ENCODE results near the gene CFL1.
A peak's percentile ranks its signal among the peaks of the same experiment; 100 is the strongest.

CFL1 gene

GRCh38 chr11:65861533-65862183, 3.7 kb upstream of the CFL1 start:
- ChIA-PET CTCF (interaction anchor here (0.8 to 6.0 kb wide), 13 partner anchors 10 to 151 kb away, joined by 3 to 174 read pairs (median 4); partner anchors contain the start of genes CCDC85B, CTSW, EFEMP2 and FIBP), POLR2A (interaction anchor here (1.9 to 5.2 kb wide), 3 partner anchors 8 to 28 kb away, joined by 14 to 103 read pairs (median 67); partner anchors contain the start of genes CCDC85B, EFEMP2 and FIBP)
- TF ChIP-seq, protein P1, sequence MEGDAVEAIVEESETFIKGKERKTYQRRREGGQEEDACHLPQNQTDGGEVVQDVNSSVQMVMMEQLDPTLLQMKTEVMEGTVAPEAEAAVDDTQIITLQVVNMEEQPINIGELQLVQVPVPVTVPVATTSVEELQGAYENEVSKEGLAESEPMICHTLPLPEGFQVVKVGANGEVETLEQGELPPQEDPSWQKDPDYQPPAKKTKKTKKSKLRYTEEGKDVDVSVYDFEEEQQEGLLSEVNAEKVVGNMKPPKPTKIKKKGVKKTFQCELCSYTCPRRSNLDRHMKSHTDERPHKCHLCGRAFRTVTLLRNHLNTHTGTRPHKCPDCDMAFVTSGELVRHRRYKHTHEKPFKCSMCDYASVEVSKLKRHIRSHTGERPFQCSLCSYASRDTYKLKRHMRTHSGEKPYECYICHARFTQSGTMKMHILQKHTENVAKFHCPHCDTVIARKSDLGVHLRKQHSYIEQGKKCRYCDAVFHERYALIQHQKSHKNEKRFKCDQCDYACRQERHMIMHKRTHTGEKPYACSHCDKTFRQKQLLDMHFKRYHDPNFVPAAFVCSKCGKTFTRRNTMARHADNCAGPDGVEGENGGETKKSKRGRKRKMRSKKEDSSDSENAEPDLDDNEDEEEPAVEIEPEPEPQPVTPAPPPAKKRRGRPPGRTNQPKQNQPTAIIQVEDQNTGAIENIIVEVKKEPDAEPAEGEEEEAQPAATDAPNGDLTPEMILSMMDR (IDR thresholded peaks at IDR 0.05; ENCODE audit: insufficient read depth, low read length, missing control alignments), result no peak
- H3K4me3 ChIP-seq (ENCODE audit: low read depth, low read length), result peak overlapping the region; percentile 95
- no peak for DNase-seq (ENCODE audit: low read depth, low spot score)

- ChIA-PET POLR2A (interaction anchor here (0.6 to 5.2 kb wide), 4 partner anchors 9 to 141 kb away, joined by 3 to 103 read pairs (median 40); partner anchors contain the start of genes BANF1, CCDC85B, EFEMP2 and FIBP), CTCF (interaction anchor here (0.6 to 6.0 kb wide), 15 partner anchors 10 to 150 kb away, joined by 3 to 174 read pairs (median 4); partner anchors contain the start of genes CCDC85B, CTSW, EFEMP2 and FIBP)
- TF ChIP-seq, protein P1 (IDR thresholded peaks at IDR 0.05; ENCODE audit: insufficient read depth, low read length, missing control alignments), result no peak
- no peak for DNase-seq (ENCODE audit: low read depth, low spot score)
- peak overlapping the region; percentile 95 for H3K4me3 ChIP-seq (ENCODE audit: low read depth, low read length)
Observed at GRCh38 chr11:65861165-65861505, 3.2 kb upstream of the CFL1 start.

GRCh38 chr11:65860278-65861164, 2.5 kb upstream of the CFL1 start, which contains the start of gene MUS81:
Gene MUS81, plus strand, starts transcription at chr11:65860433. Its CDS starts 321 bp downstream, at chr11:65860754.
- POLR2A ChIA-PET, result interaction anchor here (0.6 to 5.2 kb wide), 14 partner anchors 9 to 223 kb away, joined by 3 to 103 read pairs (median 7); partner anchors contain the start of genes BANF1, CCDC85B, EFEMP2 and EIF1AD
- TF ChIP-seq, protein P1 (IDR thresholded peaks at IDR 0.05; ENCODE audit: insufficient read depth, low read length, missing control alignments), result peak; percentile 89
- peak within 1 kb of the TSS; percentile 95 for H3K4me3 ChIP-seq (ENCODE audit: low read depth, low read length)
- CTCF ChIA-PET, result interaction anchor here (0.6 to 6.0 kb wide), 45 partner anchors 10 to 197 kb away, joined by 3 to 174 read pairs (median 4); partner anchors contain the start of genes CATSPER1, CCDC85B, CTSW and EFEMP2
- peak; percentile 88 for DNase-seq (ENCODE audit: low read depth, low spot score)

- H3K4me3 ChIP-seq (ENCODE audit: low read depth, low read length), result peak overlapping the region; percentile 95
- TF ChIP-seq, protein P1 (IDR thresholded peaks at IDR 0.05; ENCODE audit: insufficient read depth, low read length, missing control alignments), result no peak
- ChIA-PET CTCF (interaction anchor here (0.6 to 6.0 kb wide), 38 partner anchors 9 to 196 kb away, joined by 3 to 174 read pairs (median 5); partner anchors contain the start of genes CATSPER1, CCDC85B, CTSW and EFEMP2), POLR2A (interaction anchor here (0.8 to 5.2 kb wide), 13 partner anchors 10 to 222 kb away, joined by 3 to 103 read pairs (median 8); partner anchors contain the start of genes BANF1, CCDC85B, EFEMP2 and EIF1AD)
- DNase-seq (ENCODE audit: low read depth, low spot score), result no peak
Observed at GRCh38 chr11:65859812-65860277, 1.9 kb upstream of the CFL1 start.

GRCh38 chr11:65859095-65859811, 1.3 kb upstream of the CFL1 start:
- TF ChIP-seq, protein P1 (IDR thresholded peaks at IDR 0.05; ENCODE audit: insufficient read depth, low read length, missing control alignments), result peak; percentile 25
- H3K4me3 ChIP-seq (ENCODE audit: low read depth, low read length), result peak overlapping the region; percentile 95
- CTCF ChIA-PET, result interaction anchor here (0.6 to 6.0 kb wide), 37 partner anchors 8 to 196 kb away, joined by 3 to 174 read pairs (median 5); partner anchors contain the start of genes CCDC85B, CTSW, EFEMP2 and FIBP
- peak; percentile 88 for DNase-seq (ENCODE audit: low read depth, low spot score)
- POLR2A ChIA-PET, result interaction anchor here (0.6 to 5.2 kb wide), 15 partner anchors 9 to 454 kb away, joined by 3 to 103 read pairs (median 6); partner anchors contain the start of genes BANF1, CCDC85B, EFEMP2 and EIF1AD
